GM06990 (cell line): ENCODE results near the gene JAZF1.

Experiments
- DNase-seq: peaks from one replicate; pipeline ENCODE4 v3.0.0-alpha.2; 2011; ENCODE audit not compliant: insufficient read length; ENCODE audit errors: extremely low read depth
- H3K27me3 ChIP-seq: replicated peaks from 2 replicates; pipeline ENCODE4 v1.6.0; 2011; ENCODE audit warnings: low read length; ENCODE audit not compliant: control insufficient read depth, insufficient read depth
- H3K36me3 ChIP-seq: 2 replicates; pipeline ENCODE4 v1.5.1; 2011; ENCODE audit warnings: low read length; ENCODE audit not compliant: control insufficient read depth, insufficient read depth
- H3K4me3 ChIP-seq: replicated peaks from 2 replicates; pipeline ENCODE4 v1.5.1; 2011; ENCODE audit warnings: low read depth, mild to moderate bottlenecking, control low read depth, low read length
- TF ChIP-seq, protein P1 (sequence below): IDR thresholded peaks from 2 replicates; pipeline ENCODE4 v1.5.1; 2011; ENCODE audit warnings: low read length, control low read depth, mild to moderate bottlenecking, inconsistent platforms; ENCODE audit not compliant: insufficient read depth, poor library complexity, severe bottlenecking

The JAZF1 gene

DNA sequence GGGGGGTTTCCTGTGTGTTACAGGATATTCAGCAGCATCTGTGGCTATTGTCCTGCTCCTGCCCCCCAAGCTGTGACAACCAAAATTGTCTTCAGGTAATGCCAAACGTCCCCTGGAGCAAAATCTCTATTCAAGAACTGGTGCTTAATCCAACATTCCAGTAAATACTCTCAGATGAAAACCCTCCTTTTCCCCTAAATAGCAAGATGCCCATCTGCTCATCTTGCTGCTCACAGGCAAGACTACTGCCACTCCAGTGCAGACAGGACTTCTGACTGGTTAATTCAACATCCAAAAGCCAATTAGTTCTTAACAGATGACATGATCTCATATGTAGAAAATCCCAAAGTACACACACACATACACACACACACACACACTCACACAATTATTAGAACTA, 20.5 kb upstream of the JAZF1 start:
- Histone ChIP-seq H3K36me3 (no peaks in the 10 kb centered on the region), H3K27me3 (no peaks in the 10 kb centered on the region; the same call in 1 of the 2 replicates), H3K4me3 (no peak overlapping the region)
- TF ChIP-seq, protein P1, sequence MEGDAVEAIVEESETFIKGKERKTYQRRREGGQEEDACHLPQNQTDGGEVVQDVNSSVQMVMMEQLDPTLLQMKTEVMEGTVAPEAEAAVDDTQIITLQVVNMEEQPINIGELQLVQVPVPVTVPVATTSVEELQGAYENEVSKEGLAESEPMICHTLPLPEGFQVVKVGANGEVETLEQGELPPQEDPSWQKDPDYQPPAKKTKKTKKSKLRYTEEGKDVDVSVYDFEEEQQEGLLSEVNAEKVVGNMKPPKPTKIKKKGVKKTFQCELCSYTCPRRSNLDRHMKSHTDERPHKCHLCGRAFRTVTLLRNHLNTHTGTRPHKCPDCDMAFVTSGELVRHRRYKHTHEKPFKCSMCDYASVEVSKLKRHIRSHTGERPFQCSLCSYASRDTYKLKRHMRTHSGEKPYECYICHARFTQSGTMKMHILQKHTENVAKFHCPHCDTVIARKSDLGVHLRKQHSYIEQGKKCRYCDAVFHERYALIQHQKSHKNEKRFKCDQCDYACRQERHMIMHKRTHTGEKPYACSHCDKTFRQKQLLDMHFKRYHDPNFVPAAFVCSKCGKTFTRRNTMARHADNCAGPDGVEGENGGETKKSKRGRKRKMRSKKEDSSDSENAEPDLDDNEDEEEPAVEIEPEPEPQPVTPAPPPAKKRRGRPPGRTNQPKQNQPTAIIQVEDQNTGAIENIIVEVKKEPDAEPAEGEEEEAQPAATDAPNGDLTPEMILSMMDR: no peak
- no peak for DNase-seq

DNA sequence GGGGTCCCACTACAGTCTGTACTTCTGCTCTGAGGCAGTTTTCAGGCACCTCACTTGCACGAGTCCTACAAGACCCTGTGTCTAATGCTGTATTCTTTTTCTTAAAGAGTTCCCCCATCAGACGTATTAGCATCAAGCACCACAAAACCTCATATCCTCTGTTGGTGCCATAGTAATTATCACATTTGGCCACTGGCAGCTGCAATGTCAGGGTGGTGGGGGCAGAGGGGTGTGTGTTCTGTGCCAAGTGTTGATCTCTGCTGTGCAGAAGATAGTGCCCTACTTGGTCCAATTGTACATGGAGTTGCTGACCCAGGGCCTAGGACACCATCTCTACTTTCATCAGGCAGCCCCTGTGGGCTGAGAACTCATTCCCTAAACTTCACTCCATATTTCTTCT, 20.0 kb upstream of the JAZF1 start:
- Histone ChIP-seq H3K27me3 (no peaks in the 10 kb centered on the region; the same call in 1 of the 2 replicates), H3K4me3 (no peak overlapping the region), H3K36me3 (no peaks in the 10 kb centered on the region)
- DNase-seq: no peak
- TF ChIP-seq, protein P1: no peak

DNA sequence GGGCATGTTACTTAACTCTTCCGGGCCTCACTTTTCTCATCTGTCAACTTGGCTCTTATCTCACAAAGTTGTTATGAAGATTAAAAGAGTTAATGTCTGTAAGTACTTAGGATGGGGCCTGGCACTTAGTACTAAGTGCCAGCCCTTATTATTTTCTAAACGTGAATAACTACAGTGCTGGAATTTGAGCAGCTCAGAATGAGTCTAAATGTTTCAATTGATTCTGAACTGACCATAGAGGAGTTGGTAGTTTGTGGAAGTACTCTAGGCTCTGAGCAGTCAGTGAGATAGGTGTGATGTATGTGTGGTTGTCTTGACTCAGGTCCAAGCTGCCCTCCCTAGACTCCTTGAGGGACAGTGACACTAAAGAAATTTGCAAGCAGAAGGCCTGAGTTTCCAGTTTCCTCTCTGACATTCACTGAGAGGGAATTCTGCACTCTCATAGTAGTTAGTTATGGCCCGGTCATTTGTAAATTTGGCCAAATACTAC, 18.5 kb upstream of the JAZF1 start:
- Histone ChIP-seq H3K36me3 (no peaks in the 10 kb centered on the region), H3K4me3 (no peak overlapping the region), H3K27me3 (no peaks in the 10 kb centered on the region; the same call in none of the 2 replicates)
- no peak for DNase-seq
- TF ChIP-seq, protein P1: no peak

DNA sequence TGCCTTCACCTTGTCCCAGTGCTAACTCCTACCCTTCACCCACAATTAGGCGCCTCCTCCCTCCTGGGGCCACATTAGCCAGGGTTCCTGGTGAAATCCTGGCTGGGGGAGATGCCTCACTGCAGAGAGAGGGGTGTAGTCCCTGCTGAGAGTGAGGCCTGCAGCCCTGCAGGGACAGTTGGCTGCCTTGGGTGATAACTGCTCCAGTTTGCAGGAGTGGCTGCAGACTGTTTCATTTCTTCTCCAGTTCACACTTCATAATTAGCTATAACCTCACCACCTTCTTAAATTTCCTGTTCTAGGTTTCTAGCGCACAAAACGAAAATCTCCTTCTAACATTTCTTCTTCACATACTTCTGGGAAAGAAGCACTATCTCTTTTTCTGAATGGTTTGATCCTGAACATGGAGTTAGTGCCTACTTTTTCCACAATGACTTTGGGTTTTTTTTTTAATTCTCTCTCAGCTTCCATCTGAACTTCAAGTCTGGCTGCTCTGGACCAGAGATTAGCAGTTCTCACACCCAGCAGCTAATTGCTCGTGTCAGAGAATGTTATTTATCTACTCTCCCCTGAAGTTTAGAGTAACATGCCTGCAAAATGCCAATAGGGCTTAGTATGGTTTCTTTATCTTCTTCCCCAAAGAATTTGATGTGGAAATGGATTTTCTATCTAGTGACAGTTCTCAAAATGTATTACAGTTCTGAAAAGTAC, 15.5 kb upstream of the JAZF1 start:
- DNase-seq: no peak
- no peaks in the 10 kb centered on the region; the same call in none of the 2 replicates for H3K27me3 ChIP-seq
- TF ChIP-seq, protein P1: no peak
- H3K4me3 ChIP-seq: no peak overlapping the region
- no peaks in the 10 kb centered on the region for H3K36me3 ChIP-seq

DNA sequence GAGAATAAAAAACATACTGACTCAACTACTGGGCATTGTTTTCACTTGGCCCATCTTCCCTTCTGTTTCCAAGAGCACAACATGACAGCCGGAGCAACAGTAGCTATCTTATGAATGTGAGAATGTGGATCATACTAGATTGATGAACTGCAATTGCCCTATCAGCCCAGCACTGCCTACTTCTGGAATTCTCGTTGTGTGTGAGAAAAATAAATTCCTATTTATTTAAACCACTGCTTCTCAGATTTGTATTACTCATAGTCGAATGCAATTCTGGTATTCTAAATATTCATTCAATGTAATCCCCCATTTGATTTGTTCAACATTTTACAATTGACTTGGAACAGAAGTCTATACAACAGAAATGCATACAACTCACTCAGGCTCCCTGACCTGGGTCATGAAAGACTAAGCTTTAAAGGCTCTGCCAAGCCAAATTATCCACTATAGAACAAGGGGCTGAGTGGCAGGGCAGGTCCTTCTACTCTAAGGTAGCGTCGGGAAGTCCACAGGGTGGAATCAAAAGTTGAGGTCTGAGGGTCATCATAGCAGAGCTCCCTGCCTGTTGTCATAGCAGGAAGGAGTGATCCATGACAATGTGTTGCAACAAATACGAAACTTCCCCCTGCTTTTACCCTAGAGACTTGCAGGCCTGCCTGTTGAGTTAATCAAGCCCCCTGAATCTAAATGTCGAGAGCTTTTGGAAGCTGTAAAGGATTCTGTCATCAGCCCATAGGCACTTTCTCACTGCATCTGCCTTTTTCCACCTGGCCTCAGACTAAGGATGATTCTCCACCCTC, 12.4 kb upstream of the JAZF1 start:
- no peak overlapping the region for H3K4me3 ChIP-seq
- H3K27me3 ChIP-seq: no peaks in the 10 kb centered on the region; the same call in 1 of the 2 replicates
- DNase-seq: no peak
- H3K36me3 ChIP-seq: no peaks in the 10 kb centered on the region
- TF ChIP-seq, protein P1: no peak
